ENCODE data around the gene BCKDK. TPM values are rescaled to one million over a fixed set of nuclear protein-coding genes. Genes with fewer than 3 reads are reported as not detected.

The BCKDK gene
- polyA plus RNA-seq, 3 donors = 76.5 to 93.5 (median 90.8) TPM

DNA sequence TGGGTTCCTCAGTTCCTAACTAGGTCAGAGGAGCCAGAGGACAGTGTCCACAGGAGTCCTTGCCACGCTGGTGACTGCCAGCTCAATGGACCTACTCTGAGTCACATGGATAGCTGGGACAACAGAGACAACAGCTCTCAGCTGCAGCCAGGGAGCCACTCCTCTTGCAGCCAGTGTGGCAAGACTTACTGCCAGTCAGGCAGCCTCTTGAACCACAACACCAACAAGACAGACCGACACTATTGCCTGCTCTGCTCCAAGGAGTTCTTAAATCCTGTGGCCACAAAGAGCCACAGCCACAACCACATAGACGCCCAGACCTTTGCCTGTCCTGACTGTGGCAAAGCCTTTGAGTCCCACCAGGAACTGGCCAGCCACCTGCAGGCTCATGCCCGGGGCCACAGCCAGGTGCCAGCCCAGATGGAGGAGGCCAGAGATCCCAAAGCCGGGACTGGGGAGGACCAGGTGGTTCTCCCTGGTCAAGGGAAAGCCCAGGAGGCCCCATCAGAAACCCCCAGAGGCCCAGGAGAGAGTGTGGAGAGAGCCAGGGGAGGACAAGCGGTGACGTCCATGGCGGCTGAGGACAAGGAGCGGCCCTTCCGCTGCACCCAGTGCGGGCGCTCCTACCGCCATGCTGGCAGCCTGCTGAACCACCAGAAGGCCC, 27.3 kb upstream of the BCKDK start:
- DNase-seq = no peak
- no peak overlapping the region for H3K4me3 ChIP-seq (replicated peaks in 1 of 3; ENCODE audit: low read depth in 2 of 3, low read length in 3 of 3)
- no peak overlapping the region for H3K9ac ChIP-seq (ENCODE audit: insufficient read depth, low read length, poor library complexity, severe bottlenecking)
- H2AFZ ChIP-seq (ENCODE audit: insufficient read depth, low read depth, low read length, poor library complexity, severe bottlenecking) = no peak overlapping the region
- TF ChIP-seq, protein P1, sequence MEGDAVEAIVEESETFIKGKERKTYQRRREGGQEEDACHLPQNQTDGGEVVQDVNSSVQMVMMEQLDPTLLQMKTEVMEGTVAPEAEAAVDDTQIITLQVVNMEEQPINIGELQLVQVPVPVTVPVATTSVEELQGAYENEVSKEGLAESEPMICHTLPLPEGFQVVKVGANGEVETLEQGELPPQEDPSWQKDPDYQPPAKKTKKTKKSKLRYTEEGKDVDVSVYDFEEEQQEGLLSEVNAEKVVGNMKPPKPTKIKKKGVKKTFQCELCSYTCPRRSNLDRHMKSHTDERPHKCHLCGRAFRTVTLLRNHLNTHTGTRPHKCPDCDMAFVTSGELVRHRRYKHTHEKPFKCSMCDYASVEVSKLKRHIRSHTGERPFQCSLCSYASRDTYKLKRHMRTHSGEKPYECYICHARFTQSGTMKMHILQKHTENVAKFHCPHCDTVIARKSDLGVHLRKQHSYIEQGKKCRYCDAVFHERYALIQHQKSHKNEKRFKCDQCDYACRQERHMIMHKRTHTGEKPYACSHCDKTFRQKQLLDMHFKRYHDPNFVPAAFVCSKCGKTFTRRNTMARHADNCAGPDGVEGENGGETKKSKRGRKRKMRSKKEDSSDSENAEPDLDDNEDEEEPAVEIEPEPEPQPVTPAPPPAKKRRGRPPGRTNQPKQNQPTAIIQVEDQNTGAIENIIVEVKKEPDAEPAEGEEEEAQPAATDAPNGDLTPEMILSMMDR (IDR thresholded peaks at IDR 0.05) = no peak
- peaks cover 10 to 23% of the 10 kb centered on the region in 2 donors for H3K4me1 ChIP-seq (ENCODE audit: control insufficient read depth in 1 of 2, insufficient read depth in 2 of 2, low read length in 2 of 2)
- Mint-ChIP-seq H3K27ac (peak overlapping the region in 4 of 7 donors; percentile 20 to 69 (median 40)), H3K4me1 (peaks cover 27% of the 10 kb centered on the region), H3K27me3 (ENCODE audit: low read depth in 3 of 3) (peaks cover 0 to 5% (median 1%) of the 10 kb centered on the region in 3 donors), H3K9me3 (no peaks in the 10 kb centered on the region), H3K36me3 (peaks cover 65 to 79% of the 10 kb centered on the region in 2 donors), H3K4me3 (no peak overlapping the region)
- H3K79me2 ChIP-seq (ENCODE audit: insufficient read depth, low read length) = peaks cover 65% of the 10 kb centered on the region
- H3K4me2 ChIP-seq (replicated peaks; ENCODE audit: extremely low read depth, low read length, poor library complexity, severe bottlenecking) = no peak overlapping the region
- H3K36me3 ChIP-seq (replicated peaks in 1 of 2; ENCODE audit: control insufficient read depth in 1 of 2, insufficient read depth in 2 of 2, low read length in 2 of 2) = peaks cover 70 to 95% of the 10 kb centered on the region in 2 donors
- no peaks in the 10 kb centered on the region for H3K9me3 ChIP-seq (replicated peaks in 1 of 2; ENCODE audit: control insufficient read depth in 1 of 2, insufficient read depth in 1 of 2, low read length in 2 of 2)
- WGBS (ENCODE audit: insufficient coverage) = 93% methylated on average over 13 of the region's 13 CpGs
- no peaks in the 10 kb centered on the region for H3K27me3 ChIP-seq (ENCODE audit: control insufficient read depth in 2 of 2, insufficient read depth in 2 of 2, low read length in 2 of 2)
- intact Hi-C loops (cut with micrococcal nuclease) = no loop called here
- peaks cover 92% of the 10 kb centered on the region for H4K20me1 ChIP-seq (ENCODE audit: insufficient read depth, low read length)
- H3K27ac ChIP-seq (ENCODE audit: low read depth in 1 of 2, low read length in 2 of 2) = no peak overlapping the region

DNA sequence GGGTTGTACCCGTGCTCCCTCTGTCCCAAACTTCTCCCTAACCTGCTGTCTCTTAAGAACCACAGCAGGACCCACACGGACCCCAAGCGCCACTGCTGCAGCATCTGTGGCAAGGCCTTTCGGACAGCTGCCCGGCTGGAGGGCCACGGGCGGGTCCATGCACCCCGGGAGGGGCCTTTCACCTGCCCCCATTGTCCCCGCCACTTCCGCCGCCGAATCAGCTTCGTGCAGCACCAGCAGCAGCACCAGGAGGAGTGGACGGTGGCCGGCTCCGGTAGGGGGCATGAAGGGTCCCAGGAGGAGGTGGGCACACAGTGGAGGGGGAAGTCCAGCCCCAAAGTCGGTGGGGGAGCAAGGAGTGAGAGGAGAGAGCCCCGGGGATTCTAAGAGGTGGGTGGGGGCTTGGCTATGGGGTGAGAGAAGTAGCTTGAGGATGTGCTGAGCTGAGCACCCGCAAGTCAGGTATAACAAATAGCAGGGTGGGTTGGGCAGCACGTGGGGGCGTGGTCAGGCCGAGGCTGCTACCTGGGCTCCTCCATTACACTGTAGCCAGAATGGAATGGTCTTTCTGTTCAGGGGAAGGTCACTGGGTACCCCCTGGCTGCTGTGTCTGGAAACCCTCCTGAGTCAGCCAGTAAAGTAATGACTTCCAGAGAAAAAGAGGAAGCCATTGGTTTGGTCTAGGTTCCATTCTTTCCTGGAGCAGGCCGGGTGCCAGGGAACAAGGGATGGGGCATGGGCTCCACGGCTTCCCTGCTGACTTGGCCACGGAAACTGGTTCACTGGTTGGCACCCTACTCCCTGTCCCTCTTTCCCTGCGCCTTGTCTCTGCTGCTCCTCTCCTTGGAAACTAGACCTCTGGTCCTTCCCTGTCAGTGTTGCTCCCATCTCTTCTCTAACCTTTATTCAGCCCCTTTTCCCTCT, 26.5 kb upstream of the BCKDK start:
- H3K9ac ChIP-seq (ENCODE audit: insufficient read depth, low read length, poor library complexity, severe bottlenecking) = no peak overlapping the region
- H4K20me1 ChIP-seq (ENCODE audit: insufficient read depth, low read length) = peaks cover 84% of the 10 kb centered on the region

More for the DNA sequence above, 26.5 kb upstream of the BCKDK start:
- no peaks in the 10 kb centered on the region for H3K9me3 ChIP-seq (replicated peaks in 1 of 2; ENCODE audit: control insufficient read depth in 1 of 2, insufficient read depth in 1 of 2, low read length in 2 of 2)
- DNase-seq = peak in 1 of 3 donors; percentile 29
- Mint-ChIP-seq H3K9me3 (no peaks in the 10 kb centered on the region), H3K36me3 (peaks cover 60 to 76% of the 10 kb centered on the region in 2 donors), H3K4me3 (no peak overlapping the region), H3K27me3 (ENCODE audit: low read depth in 3 of 3) (peaks cover 0 to 5% (median 2%) of the 10 kb centered on the region in 3 donors), H3K4me1 (peaks cover 27% of the 10 kb centered on the region), H3K27ac (peak overlapping the region in 5 of 7 donors; percentile 6 to 89 (median 39))
- intact Hi-C loops (cut with micrococcal nuclease) = no loop called here
- H3K79me2 ChIP-seq (ENCODE audit: insufficient read depth, low read length) = peaks cover 57% of the 10 kb centered on the region
- H3K4me2 ChIP-seq (replicated peaks; ENCODE audit: extremely low read depth, low read length, poor library complexity, severe bottlenecking) = no peak overlapping the region
- peaks cover 10 to 23% of the 10 kb centered on the region in 2 donors for H3K4me1 ChIP-seq (ENCODE audit: control insufficient read depth in 1 of 2, insufficient read depth in 2 of 2, low read length in 2 of 2)
- peaks cover 66 to 94% of the 10 kb centered on the region in 2 donors for H3K36me3 ChIP-seq (replicated peaks in 1 of 2; ENCODE audit: control insufficient read depth in 1 of 2, insufficient read depth in 2 of 2, low read length in 2 of 2)
- TF ChIP-seq, protein P1 (IDR thresholded peaks at IDR 0.05) = no peak
- no peak overlapping the region for H2AFZ ChIP-seq (ENCODE audit: insufficient read depth, low read depth, low read length, poor library complexity, severe bottlenecking)
- no peak overlapping the region for H3K4me3 ChIP-seq (replicated peaks in 1 of 3; ENCODE audit: low read depth in 2 of 3, low read length in 3 of 3)
- H3K27me3 ChIP-seq (ENCODE audit: control insufficient read depth in 2 of 2, insufficient read depth in 2 of 2, low read length in 2 of 2) = no peaks in the 10 kb centered on the region
- H3K27ac ChIP-seq (ENCODE audit: low read depth in 1 of 2, low read length in 2 of 2) = peak overlapping the region in 1 of 2 donors; percentile 56
- 83% methylated on average over 24 of the region's 26 CpGs for WGBS (ENCODE audit: insufficient coverage)

All from CD14-positive monocyte (primary cell).